ENCODE measurements around the gene BDH2.

The BDH2 gene

GRCh38 chr4:103085555-103086196 lies 14.0 kb downstream of the BDH2 start:
- Histone ChIP-seq H3K4me1 (ENCODE audit: control insufficient read depth, low read length) (no peaks in the 10 kb centered on the region), H3F3A (ENCODE audit: control insufficient read depth, insufficient read depth) (no peaks in the 10 kb centered on the region), H4K20me1 (ENCODE audit: control insufficient read depth, insufficient read depth, low read depth, low read length) (no peaks in the 10 kb centered on the region), H3K4me3 (ENCODE audit: low read length) (no peak overlapping the region), H3K27me3 (ENCODE audit: control insufficient read depth, low read length) (no peaks in the 10 kb centered on the region), H3K27ac (ENCODE audit: low read depth, low read length) (no peak overlapping the region), H3K9me2 (replicated peaks; ENCODE audit: control insufficient read depth, low read length) (no peaks in the 10 kb centered on the region), H3K36me3 (ENCODE audit: control insufficient read depth, low read length) (peaks cover 20% of the 10 kb centered on the region), H3K4me2 (ENCODE audit: low read length) (no peak overlapping the region), H3K9me3 (ENCODE audit: control insufficient read depth, insufficient read depth, low read length) (no peaks in the 10 kb centered on the region), H3K79me2 (ENCODE audit: control insufficient read depth, low read length) (no peaks in the 10 kb centered on the region)
- TF ChIP-seq CTCF (IDR thresholded peaks at IDR 0.05; ENCODE audit: low read depth, low read length, poor library complexity, severe bottlenecking): no peak
- TF ChIP-seq EZH2phosphoT487 (IDR thresholded peaks at IDR 0.05; ENCODE audit: borderline replicate concordance, low read length): no peak

DNA sequence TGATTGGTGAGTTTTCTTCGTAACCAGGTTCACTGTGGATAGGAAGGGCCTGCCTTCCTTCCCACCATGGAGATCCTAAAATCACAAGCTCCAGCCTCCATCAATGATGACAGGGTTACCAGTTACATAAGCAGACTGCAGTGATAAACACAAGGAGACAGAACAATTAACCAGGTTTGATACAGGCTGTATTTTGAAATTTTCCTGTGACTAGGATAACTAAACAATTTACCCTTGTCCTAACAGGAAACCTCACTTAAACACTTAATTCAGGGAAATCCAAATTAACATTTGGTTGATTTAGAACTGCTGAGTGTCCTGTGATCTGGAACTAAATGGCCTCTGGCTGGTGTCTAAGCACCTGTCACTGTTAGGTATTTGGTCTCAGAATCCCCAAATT lies 20.0 kb downstream of the BDH2 start:
- H3K27ac ChIP-seq (ENCODE audit: low read depth, low read length): no peak overlapping the region
- no peaks in the 10 kb centered on the region for H3K9me2 ChIP-seq (replicated peaks; ENCODE audit: control insufficient read depth, low read length)
- H3K79me2 ChIP-seq (ENCODE audit: control insufficient read depth, low read length): peaks cover 26% of the 10 kb centered on the region
- H3F3A ChIP-seq (ENCODE audit: control insufficient read depth, insufficient read depth): peaks cover 16% of the 10 kb centered on the region
- H3K36me3 ChIP-seq (ENCODE audit: control insufficient read depth, low read length): peaks cover 15% of the 10 kb centered on the region
- H3K27me3 ChIP-seq (ENCODE audit: control insufficient read depth, low read length): no peaks in the 10 kb centered on the region
- H3K9me3 ChIP-seq (ENCODE audit: control insufficient read depth, insufficient read depth, low read length): no peaks in the 10 kb centered on the region
- H3K4me2 ChIP-seq (ENCODE audit: low read length): no peak overlapping the region
- no peaks in the 10 kb centered on the region for H4K20me1 ChIP-seq (ENCODE audit: control insufficient read depth, insufficient read depth, low read depth, low read length)
- H3K4me1 ChIP-seq (ENCODE audit: control insufficient read depth, low read length): peaks cover 36% of the 10 kb centered on the region
- H3K4me3 ChIP-seq (ENCODE audit: low read length): no peak overlapping the region
- TF ChIP-seq EZH2phosphoT487 (IDR thresholded peaks at IDR 0.05; ENCODE audit: borderline replicate concordance, low read length): no peak
- TF ChIP-seq CTCF (IDR thresholded peaks at IDR 0.05; ENCODE audit: low read depth, low read length, poor library complexity, severe bottlenecking): no peak

- Histone ChIP-seq H3K9me2 (replicated peaks; ENCODE audit: control insufficient read depth, low read length) (no peaks in the 10 kb centered on the region), H3K9me3 (ENCODE audit: control insufficient read depth, insufficient read depth, low read length) (no peaks in the 10 kb centered on the region), H3F3A (ENCODE audit: control insufficient read depth, insufficient read depth) (peaks cover 16% of the 10 kb centered on the region), H3K4me2 (ENCODE audit: low read length) (peak within 1 kb of the TSS; percentile 83), H3K79me2 (ENCODE audit: control insufficient read depth, low read length) (peaks cover 53% of the 10 kb centered on the region), H3K4me1 (ENCODE audit: control insufficient read depth, low read length) (peaks cover 51% of the 10 kb centered on the region), H4K20me1 (ENCODE audit: control insufficient read depth, insufficient read depth, low read depth, low read length) (no peaks in the 10 kb centered on the region), H3K27me3 (ENCODE audit: control insufficient read depth, low read length) (no peaks in the 10 kb centered on the region), H3K4me3 (ENCODE audit: low read length) (peak within 1 kb of the TSS; percentile 94), H3K27ac (ENCODE audit: low read depth, low read length) (peak within 1 kb of the TSS; percentile 74), H3K36me3 (ENCODE audit: control insufficient read depth, low read length) (peaks cover 39% of the 10 kb centered on the region)
- TF ChIP-seq EZH2phosphoT487 (IDR thresholded peaks at IDR 0.05; ENCODE audit: borderline replicate concordance, low read length) (no peak), CTCF (IDR thresholded peaks at IDR 0.05; ENCODE audit: low read depth, low read length, poor library complexity, severe bottlenecking) (no peak)
These were observed 22.8 kb downstream of the BDH2 start, which contains the start of gene SLC9B2 for GRCh38 chr4:103076747-103077347. TSS of gene SLC9B2 (minus strand) at chr4:103076761. CDS start at chr4:103067550, 9,211 bp downstream.
